HEK293T (cell line): ENCODE data around the gene ZDHHC24.
A peak's percentile ranks its signal among the peaks of the same experiment; 100 is the strongest.

Experiments used
- CTCF ChIA-PET: fragments of 350-600 bp; formaldehyde crosslinking; extraction: SDS; loops from one replicate; lab custom pipeline; 2021; ENCODE audit warnings: antibody characterized with exemption, inconsistent platforms; lab: Yijun Ruan, JAX
- POLR2A ChIA-PET: fragments of 350-600 bp; formaldehyde crosslinking; extraction: SDS; loops from one replicate; lab custom pipeline; 2020; ENCODE audit warnings: antibody characterized with exemption, inconsistent platforms; lab: Yijun Ruan, JAX
- DNase-seq: peaks from one replicate; pipeline ENCODE4 v3.0.0; 2012; ENCODE audit warnings: mixed read lengths; ENCODE audit errors: extremely low spot score
- ARNT ChIP-seq: fragments of 450-650 bp; IDR thresholded peaks from 2 replicates; pipeline ENCODE4 v1.6.1; 2017; ENCODE audit warnings: mild to moderate bottlenecking
- BHLHE40 ChIP-seq: fragments of 450-650 bp; IDR thresholded peaks from 2 replicates; pipeline ENCODE4 v1.6.1; 2016; ENCODE audit warnings: mild to moderate bottlenecking, moderate library complexity, borderline replicate concordance
- CTBP1 ChIP-seq: fragments of 450-650 bp; IDR thresholded peaks from 2 replicates; pipeline ENCODE4 v1.6.1; 2016; ENCODE audit warnings: borderline replicate concordance
- ELF4 ChIP-seq: fragments of 450-650 bp; IDR thresholded peaks from 2 replicates; pipeline ENCODE4 v1.6.1; 2017; ENCODE audit warnings: antibody characterized with exemption
- FOXA1 ChIP-seq: fragments of 450-650 bp; IDR thresholded peaks from 2 replicates; pipeline ENCODE4 v1.6.1; 2016; ENCODE audit warnings: mild to moderate bottlenecking
- FOXK2 ChIP-seq: fragments of 450-650 bp; IDR thresholded peaks from 2 replicates; pipeline ENCODE4 v1.6.1; 2016; ENCODE audit warnings: mild to moderate bottlenecking
- FOXM1 ChIP-seq: fragments of 450-650 bp; IDR thresholded peaks from 2 replicates; pipeline ENCODE4 v1.6.1; 2017; ENCODE audit warnings: mild to moderate bottlenecking, borderline replicate concordance
- HDGF ChIP-seq: fragments of 450-650 bp; IDR thresholded peaks from 2 replicates; pipeline ENCODE4 v1.6.1; 2017; ENCODE audit warnings: antibody characterized with exemption, borderline replicate concordance
- L3MBTL2 ChIP-seq: fragments of 450-650 bp; conservative IDR thresholded peaks from 2 replicates; pipeline ENCODE4 v1.6.1; 2016; ENCODE audit warnings: mild to moderate bottlenecking
- LEF1 ChIP-seq: fragments of 450-650 bp; IDR thresholded peaks from 2 replicates; pipeline ENCODE4 v1.6.1; 2017; ENCODE audit warnings: mild to moderate bottlenecking, borderline replicate concordance
- NFRKB ChIP-seq: fragments of 450-650 bp; IDR thresholded peaks from 2 replicates; pipeline ENCODE4 v1.6.1; 2016; ENCODE audit warnings: mild to moderate bottlenecking, moderate library complexity
- PKNOX1 ChIP-seq: fragments of 450-650 bp; IDR thresholded peaks from 2 replicates; pipeline ENCODE4 v1.6.1; 2016
- SP1 ChIP-seq: fragments of 450-650 bp; IDR thresholded peaks from 2 replicates; pipeline ENCODE4 v1.6.1; 2017
- SUZ12 ChIP-seq: fragments of 450-650 bp; IDR thresholded peaks from 2 replicates; pipeline ENCODE4 v1.6.1; 2016; ENCODE audit warnings: mild to moderate bottlenecking
- TARDBP ChIP-seq: fragments of 450-650 bp; IDR thresholded peaks from 2 replicates; pipeline ENCODE4 v1.6.1; 2016
- ZNF384 ChIP-seq: fragments of 450-650 bp; IDR thresholded peaks from 2 replicates; pipeline ENCODE4 v1.6.1; 2016

Gene ZDHHC24

GRCh38 chr11:66539170-66539869 is 6.5 kb downstream of the ZDHHC24 start:
- ChIA-PET CTCF (no interaction called here), POLR2A (no interaction called here)
- DNase-seq: no peak
- TF ChIP-seq LEF1 (no peak), SUZ12 (no peak), L3MBTL2 (no peak), BHLHE40 (no peak), CTBP1 (no peak), TARDBP (no peak), PKNOX1 (no peak), HDGF (no peak), ZNF384 (no peak), ARNT (no peak), FOXM1 (no peak), SP1 (no peak), FOXA1 (no peak), ELF4 (no peak), FOXK2 (no peak), NFRKB (no peak)

- DNase-seq: no peak
- ChIA-PET CTCF (no interaction called here), POLR2A (interaction anchor here (0.8 kb wide), 1 partner anchor 13 kb away, joined by 3 read pairs; the partner anchor contains the start of gene ZDHHC24)
- TF ChIP-seq L3MBTL2: no peak
- no peak for TF ChIP-seq FOXA1
- no peak for TF ChIP-seq LEF1
- no peak for TF ChIP-seq ZNF384
- no peak for TF ChIP-seq FOXK2
- TF ChIP-seq FOXM1: no peak
- no peak for TF ChIP-seq HDGF
- TF ChIP-seq PKNOX1: no peak
- no peak for TF ChIP-seq BHLHE40
- no peak for TF ChIP-seq ARNT
- TF ChIP-seq TARDBP: no peak
- no peak for TF ChIP-seq CTBP1
- TF ChIP-seq SUZ12: no peak
- no peak for TF ChIP-seq NFRKB
Observed at GRCh38 chr11:66532784-66533183, 13.1 kb downstream of the ZDHHC24 start.

- no peak for DNase-seq
- ChIA-PET POLR2A (no interaction called here), CTCF (no interaction called here)
- TF ChIP-seq FOXM1 (no peak), ARNT (no peak), SUZ12 (no peak), L3MBTL2 (no peak), BHLHE40 (no peak), FOXK2 (no peak)
Observed at GRCh38 chr11:66531841-66532240, 14.0 kb downstream of the ZDHHC24 start.

GRCh38 chr11:66530927-66531709 is 14.7 kb downstream of the ZDHHC24 start:
- ChIA-PET POLR2A (no interaction called here), CTCF (no interaction called here)
- no peak for DNase-seq
- TF ChIP-seq SUZ12: no peak

- CTCF ChIA-PET: no interaction called here
- no peak for DNase-seq
- POLR2A ChIA-PET: no interaction called here
- TF ChIP-seq LEF1 (no peak), NFRKB (no peak), BHLHE40 (no peak), SUZ12 (no peak), ZNF384 (no peak), ARNT (no peak), L3MBTL2 (no peak)
Observed at GRCh38 chr11:66529655-66530054, 16.2 kb downstream of the ZDHHC24 start.

- ChIA-PET POLR2A (interaction anchor here (0.7 kb wide), 1 partner anchor 16 kb away, joined by 3 read pairs; no protein-coding TSS in a partner anchor), CTCF (no interaction called here)
- no peak for DNase-seq
Observed at GRCh38 chr11:66529069-66529468, 16.8 kb downstream of the ZDHHC24 start.

More at GRCh38 chr11:66529069-66529468, 16.8 kb downstream of the ZDHHC24 start:
- TF ChIP-seq ZNF384 (no peak), PKNOX1 (peak; percentile 41; the same call in 1 of the 2 replicates)
